Lower leg skin (tissue), 4 donors: ENCODE data around the gene RHOF. TPM values are rescaled to one million over a fixed set of nuclear protein-coding genes. Genes with fewer than 3 reads are reported as not detected.

ENCODE experiments used
- DNase-seq, 2 donors: peaks; one replicate each; pipeline ENCODE4 v3.0.0-alpha.2; 2019; ENCODE audit warnings: low spot score in 2 of 2
- H3K4me3 ChIP-seq: fragments of 200-600 bp; sonication (generic); 2 replicates; pipeline ENCODE4 v1.5.1; 2017; ENCODE audit warnings: mild to moderate bottlenecking, low read depth; ENCODE audit not compliant: poor library complexity, severe bottlenecking
- POLR2A ChIP-seq, 2 donors: fragments of 450-650 bp; IDR thresholded peaks; one replicate each; pipeline ENCODE4 v1.6.1; 2016 to 2017; ENCODE audit warnings: antibody characterized with exemption in 2 of 2, mild to moderate bottlenecking in 1 of 2, moderate library complexity in 1 of 2
- WGBS, 2 donors: methylation state at CpG; one replicate each; pipeline ENCODE4 v1.1.5; 2018; 5-methylcytosine and 5-hydroxymethylcytosine counted together
- intact Hi-C: fragments of 100-400 bp; cut with DNase I; formaldehyde crosslinking; loops from one replicate; pipeline ENCODE4 v1.15.0; 2023; ENCODE audit warnings: low total_unique reads
- total RNA-seq, 4 donors: library from RNA; depleted of rRNA; stranded (reverse); fragments of >200 nt; gene quantifications; one replicate each; pipeline ENCODE4 v1.1.0, GENCODE V29; 2016
- TF ChIP-seq, protein P1 (sequence below), 3 donors: fragments of 450-650 bp; IDR thresholded peaks; one replicate each; pipeline ENCODE4 v1.5.1; 2016; ENCODE audit warnings: antibody characterized with exemption in 3 of 3, mild to moderate bottlenecking in 3 of 3, moderate library complexity in 2 of 3

Gene RHOF
- total RNA-seq, 4 donors from 2014 or later = 5.4 to 24.1 (median 9.9) TPM

DNA sequence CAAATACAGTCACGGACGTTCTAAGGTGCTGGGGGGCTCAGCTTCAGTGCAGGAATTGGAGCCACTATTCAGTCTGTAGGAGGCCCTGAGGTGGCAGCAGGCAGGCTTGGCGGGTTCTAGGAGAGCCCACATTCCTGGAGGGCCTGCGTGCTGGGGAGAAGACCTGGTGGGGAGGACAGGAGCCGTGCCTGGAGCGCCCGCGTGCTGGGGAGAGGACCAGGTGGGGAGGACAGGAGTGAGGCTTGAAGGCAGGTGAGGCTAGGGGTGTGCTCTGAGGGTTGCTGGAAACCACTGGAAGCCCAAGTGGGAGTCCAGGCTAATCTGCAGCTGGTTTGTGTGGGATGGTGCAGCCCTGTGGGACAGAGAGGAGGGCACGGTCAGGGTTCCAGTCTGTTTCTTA, 23.1 kb downstream of the RHOF start:
- intact Hi-C loops = loop anchor here (5.0 kb wide), 1 partner anchor 73 kb away; no protein-coding TSS in a partner anchor

DNA sequence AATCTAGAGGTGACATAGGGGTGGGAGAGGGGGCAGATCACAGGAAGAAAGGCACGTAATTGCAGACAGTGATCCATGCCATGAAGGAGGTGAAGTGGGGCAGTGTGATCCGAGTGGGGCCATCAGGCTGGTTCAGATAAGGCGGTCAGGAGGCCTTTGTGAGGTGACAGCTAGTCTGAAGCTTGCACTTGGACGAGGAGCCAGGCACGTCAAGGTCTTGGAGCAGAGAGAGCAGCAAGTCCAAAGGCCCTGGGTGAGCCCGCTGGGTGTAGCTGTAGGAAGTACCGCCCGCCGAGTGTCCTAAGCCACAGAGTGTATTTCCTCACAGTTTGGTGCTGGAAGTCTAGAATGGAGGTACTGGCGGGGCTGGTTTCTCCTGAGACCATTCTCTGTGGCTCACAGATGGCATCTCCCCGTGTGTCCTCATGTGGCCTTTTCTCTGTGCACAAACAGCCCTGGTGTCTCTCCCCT, 23.6 kb downstream of the RHOF start:
- intact Hi-C loops = loop anchor here (5.0 kb wide), 1 partner anchor 73 kb away; no protein-coding TSS in a partner anchor
- DNase-seq = no peak
- no peak overlapping the region for H3K4me3 ChIP-seq
- 88% methylated on average over 10 to 11 of the region's 11 CpGs for WGBS, 2 donors
- TF ChIP-seq, protein P1, sequence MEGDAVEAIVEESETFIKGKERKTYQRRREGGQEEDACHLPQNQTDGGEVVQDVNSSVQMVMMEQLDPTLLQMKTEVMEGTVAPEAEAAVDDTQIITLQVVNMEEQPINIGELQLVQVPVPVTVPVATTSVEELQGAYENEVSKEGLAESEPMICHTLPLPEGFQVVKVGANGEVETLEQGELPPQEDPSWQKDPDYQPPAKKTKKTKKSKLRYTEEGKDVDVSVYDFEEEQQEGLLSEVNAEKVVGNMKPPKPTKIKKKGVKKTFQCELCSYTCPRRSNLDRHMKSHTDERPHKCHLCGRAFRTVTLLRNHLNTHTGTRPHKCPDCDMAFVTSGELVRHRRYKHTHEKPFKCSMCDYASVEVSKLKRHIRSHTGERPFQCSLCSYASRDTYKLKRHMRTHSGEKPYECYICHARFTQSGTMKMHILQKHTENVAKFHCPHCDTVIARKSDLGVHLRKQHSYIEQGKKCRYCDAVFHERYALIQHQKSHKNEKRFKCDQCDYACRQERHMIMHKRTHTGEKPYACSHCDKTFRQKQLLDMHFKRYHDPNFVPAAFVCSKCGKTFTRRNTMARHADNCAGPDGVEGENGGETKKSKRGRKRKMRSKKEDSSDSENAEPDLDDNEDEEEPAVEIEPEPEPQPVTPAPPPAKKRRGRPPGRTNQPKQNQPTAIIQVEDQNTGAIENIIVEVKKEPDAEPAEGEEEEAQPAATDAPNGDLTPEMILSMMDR (IDR thresholded peaks at IDR 0.05) = no peak
- TF ChIP-seq POLR2A (IDR thresholded peaks at IDR 0.05) = no peak

More for the DNA sequence above, 23.1 kb downstream of the RHOF start:
- TF ChIP-seq, protein P1 (IDR thresholded peaks at IDR 0.05) = no peak
- TF ChIP-seq POLR2A (IDR thresholded peaks at IDR 0.05) = no peak
- no peak for DNase-seq
- no peak overlapping the region for H3K4me3 ChIP-seq
- 80 to 93% methylated on average over 9 of the region's 9 CpGs for WGBS, 2 donors

DNA sequence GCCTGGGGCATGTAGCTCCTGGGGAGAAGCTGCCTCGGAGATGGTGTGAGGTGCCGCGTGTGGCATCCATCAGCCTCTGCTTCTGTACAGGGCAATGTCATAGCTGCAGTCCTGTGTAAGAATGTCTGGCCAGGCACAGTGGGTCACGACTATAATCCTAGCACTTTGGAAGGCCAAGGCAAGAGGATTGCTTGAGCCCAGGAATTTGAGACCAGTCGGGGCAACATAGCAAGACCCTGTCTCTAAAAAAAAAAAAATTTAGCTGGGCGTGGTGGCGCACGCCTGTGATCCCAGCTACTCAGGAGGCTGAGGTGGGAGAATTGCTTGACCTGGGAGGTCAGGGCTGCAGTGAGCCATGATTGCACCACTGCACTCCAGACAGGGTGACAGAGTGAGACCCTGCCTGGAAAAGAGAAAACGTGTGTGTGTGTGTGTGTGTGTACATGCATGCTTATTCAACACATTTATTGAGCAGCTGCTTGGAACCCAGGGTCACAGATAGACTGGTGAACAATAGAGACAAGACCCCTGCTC, 24.1 kb downstream of the RHOF start:
- no peak for DNase-seq
- no peak overlapping the region for H3K4me3 ChIP-seq
- intact Hi-C loops = no loop called here
- WGBS, 2 donors = 88 to 95% methylated on average over 9 of the region's 9 CpGs
- no peak for TF ChIP-seq POLR2A (IDR thresholded peaks at IDR 0.05)
- TF ChIP-seq, protein P1 (IDR thresholded peaks at IDR 0.05) = no peak

DNA sequence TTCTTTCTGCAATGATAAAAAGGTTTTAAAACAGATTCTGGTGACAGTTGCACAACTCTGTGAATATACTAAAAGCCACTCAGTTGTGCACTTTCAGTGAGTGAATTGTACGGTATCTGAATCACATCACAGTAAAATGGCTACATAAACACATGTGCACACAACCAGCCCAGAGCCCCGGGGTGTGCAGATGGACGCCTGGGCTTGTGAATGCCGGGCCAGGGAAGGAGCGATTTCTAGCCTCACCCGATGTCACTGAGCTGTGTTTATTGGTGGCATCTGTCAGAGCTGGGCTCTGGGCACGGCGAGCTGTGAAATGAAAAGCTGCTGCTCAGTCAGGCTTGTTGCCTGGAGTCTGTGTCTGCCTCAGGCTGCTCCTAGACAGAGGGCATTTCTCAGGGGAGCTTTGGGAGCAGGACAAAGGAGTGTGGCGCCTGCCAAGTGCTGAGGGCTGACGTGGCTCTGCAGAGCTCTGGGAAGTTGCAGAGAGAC, 25.9 kb downstream of the RHOF start:
- intact Hi-C loops = no loop called here
- H3K4me3 ChIP-seq = no peak overlapping the region
- WGBS, 2 donors = 48 to 49% methylated on average over 10 of the region's 10 CpGs
- no peak for TF ChIP-seq POLR2A (IDR thresholded peaks at IDR 0.05)
- TF ChIP-seq, protein P1 (IDR thresholded peaks at IDR 0.05) = no peak
- no peak for DNase-seq

DNA sequence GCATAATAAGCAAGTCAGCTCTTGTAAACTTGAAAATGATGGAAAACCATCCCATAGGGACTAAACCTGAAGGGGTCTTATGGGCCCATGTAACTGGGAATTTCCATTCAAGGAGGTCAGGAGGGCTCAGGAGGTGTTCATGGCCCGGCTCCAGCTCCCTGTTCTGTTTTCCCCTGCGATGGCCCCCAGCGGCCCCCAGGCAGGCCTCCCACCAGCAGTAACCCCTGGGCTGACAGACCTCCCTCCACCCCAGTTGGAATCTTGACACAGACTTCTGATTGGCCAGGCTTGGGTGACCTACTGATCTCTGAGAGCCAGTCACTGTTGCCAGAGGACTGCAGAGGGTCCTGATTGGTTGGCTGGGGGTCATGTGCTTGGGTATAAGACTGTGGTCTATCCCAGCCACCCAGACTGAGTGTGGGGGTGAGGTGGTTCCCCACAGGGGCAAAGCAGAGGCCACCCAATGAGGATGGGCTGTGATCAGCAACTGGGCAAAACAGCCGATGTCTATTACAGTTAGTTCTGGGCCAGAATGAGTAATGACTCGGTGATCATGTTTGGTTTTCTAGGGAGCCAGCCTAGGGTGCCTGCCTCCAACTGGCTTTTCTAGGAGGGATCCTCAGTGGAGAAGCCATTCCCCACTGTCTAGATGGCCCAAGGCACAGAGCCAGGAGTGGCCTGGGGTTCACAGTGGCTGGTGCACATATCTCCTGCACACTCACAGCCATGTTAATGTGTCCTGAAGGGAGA, 27.0 kb downstream of the RHOF start:
- DNase-seq = no peak
- no peak overlapping the region for H3K4me3 ChIP-seq
- WGBS, 2 donors = 74 to 80% methylated on average over 4 of the region's 5 CpGs
- intact Hi-C loops = no loop called here
- TF ChIP-seq POLR2A (IDR thresholded peaks at IDR 0.05) = no peak
- TF ChIP-seq, protein P1 (IDR thresholded peaks at IDR 0.05) = no peak
